ENCODE measurements around the gene DSTYK.

DSTYK gene

DNA sequence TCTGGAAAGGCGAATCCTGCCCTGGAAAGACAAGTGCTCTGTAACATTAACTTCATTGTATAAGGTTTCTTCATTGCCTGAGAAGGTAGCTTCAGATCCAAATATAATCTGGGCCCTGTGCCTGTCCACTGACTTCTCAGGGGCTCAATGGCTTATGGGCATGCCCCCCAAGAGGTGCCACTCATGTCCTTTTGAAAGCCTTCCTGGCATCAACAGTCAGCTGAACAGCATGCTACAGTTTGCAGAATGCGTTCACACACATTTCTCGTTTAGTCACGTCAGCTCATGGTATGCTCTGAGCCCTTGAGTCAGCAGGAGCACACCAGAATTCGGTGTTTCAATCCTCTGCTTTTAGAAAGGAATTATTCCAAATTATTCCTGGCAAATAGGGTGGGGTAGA lies 40.1 kb upstream of the DSTYK start:
- no peak overlapping the region for H3K27ac ChIP-seq (ENCODE audit: poor library complexity, severe bottlenecking)
- no peaks in the 10 kb centered on the region for H3K9me3 ChIP-seq (ENCODE audit: severe bottlenecking)
- H3K4me1 ChIP-seq (ENCODE audit: insufficient read depth, poor library complexity, severe bottlenecking), result no peaks in the 10 kb centered on the region
- no peak overlapping the region for H3K4me3 ChIP-seq (ENCODE audit: severe bottlenecking)
- no peaks in the 10 kb centered on the region for H3K27me3 ChIP-seq (ENCODE audit: insufficient read depth, poor library complexity, severe bottlenecking)
- no peak for DNase-seq (ENCODE audit: low spot score)
- H3K36me3 ChIP-seq (ENCODE audit: low read depth), result no peaks in the 10 kb centered on the region
- TF ChIP-seq, protein P1, sequence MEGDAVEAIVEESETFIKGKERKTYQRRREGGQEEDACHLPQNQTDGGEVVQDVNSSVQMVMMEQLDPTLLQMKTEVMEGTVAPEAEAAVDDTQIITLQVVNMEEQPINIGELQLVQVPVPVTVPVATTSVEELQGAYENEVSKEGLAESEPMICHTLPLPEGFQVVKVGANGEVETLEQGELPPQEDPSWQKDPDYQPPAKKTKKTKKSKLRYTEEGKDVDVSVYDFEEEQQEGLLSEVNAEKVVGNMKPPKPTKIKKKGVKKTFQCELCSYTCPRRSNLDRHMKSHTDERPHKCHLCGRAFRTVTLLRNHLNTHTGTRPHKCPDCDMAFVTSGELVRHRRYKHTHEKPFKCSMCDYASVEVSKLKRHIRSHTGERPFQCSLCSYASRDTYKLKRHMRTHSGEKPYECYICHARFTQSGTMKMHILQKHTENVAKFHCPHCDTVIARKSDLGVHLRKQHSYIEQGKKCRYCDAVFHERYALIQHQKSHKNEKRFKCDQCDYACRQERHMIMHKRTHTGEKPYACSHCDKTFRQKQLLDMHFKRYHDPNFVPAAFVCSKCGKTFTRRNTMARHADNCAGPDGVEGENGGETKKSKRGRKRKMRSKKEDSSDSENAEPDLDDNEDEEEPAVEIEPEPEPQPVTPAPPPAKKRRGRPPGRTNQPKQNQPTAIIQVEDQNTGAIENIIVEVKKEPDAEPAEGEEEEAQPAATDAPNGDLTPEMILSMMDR (IDR thresholded peaks at IDR 0.05; ENCODE audit: poor library complexity, severe bottlenecking), result no peak
- ATAC-seq (ENCODE audit: low read depth), result no peak

DNA sequence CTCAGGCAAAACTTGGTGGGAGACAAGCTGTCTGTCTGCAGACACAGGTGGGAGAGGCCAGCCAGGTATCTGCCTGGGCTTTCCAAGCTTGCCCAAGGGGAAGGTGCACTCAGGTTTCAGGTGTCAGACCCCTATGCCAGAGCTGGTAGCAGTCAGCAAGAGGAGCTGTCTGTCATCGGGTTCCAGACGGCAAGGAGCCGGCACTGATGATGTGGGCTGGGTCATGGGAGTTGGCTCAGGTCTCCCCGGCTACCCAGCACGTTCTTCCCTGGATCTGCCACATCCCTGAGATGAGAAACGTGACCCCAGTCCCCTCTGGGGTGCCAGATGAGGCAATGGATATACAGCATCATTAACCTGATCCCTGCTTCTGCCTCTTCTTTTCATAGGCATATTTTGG lies 39.2 kb upstream of the DSTYK start:
- ATAC-seq (ENCODE audit: low read depth), result no peak
- no peak for DNase-seq (ENCODE audit: low spot score)
- H3K4me1 ChIP-seq (ENCODE audit: insufficient read depth, poor library complexity, severe bottlenecking), result no peaks in the 10 kb centered on the region
- no peak overlapping the region for H3K4me3 ChIP-seq (ENCODE audit: severe bottlenecking)
- TF ChIP-seq, protein P1 (IDR thresholded peaks at IDR 0.05; ENCODE audit: poor library complexity, severe bottlenecking), result no peak
- no peaks in the 10 kb centered on the region for H3K27me3 ChIP-seq (ENCODE audit: insufficient read depth, poor library complexity, severe bottlenecking)
- no peak overlapping the region for H3K27ac ChIP-seq (ENCODE audit: poor library complexity, severe bottlenecking)
- H3K36me3 ChIP-seq (ENCODE audit: low read depth), result no peaks in the 10 kb centered on the region
- H3K9me3 ChIP-seq (ENCODE audit: severe bottlenecking), result no peaks in the 10 kb centered on the region

- Histone ChIP-seq H3K9me3 (ENCODE audit: severe bottlenecking) (no peaks in the 10 kb centered on the region), H3K4me3 (ENCODE audit: severe bottlenecking) (no peak overlapping the region), H3K36me3 (ENCODE audit: low read depth) (no peaks in the 10 kb centered on the region), H3K27me3 (ENCODE audit: insufficient read depth, poor library complexity, severe bottlenecking) (no peaks in the 10 kb centered on the region), H3K27ac (ENCODE audit: poor library complexity, severe bottlenecking) (no peak overlapping the region), H3K4me1 (ENCODE audit: insufficient read depth, poor library complexity, severe bottlenecking) (no peaks in the 10 kb centered on the region)
- no peak for ATAC-seq (ENCODE audit: low read depth)
- TF ChIP-seq, protein P1 (IDR thresholded peaks at IDR 0.05; ENCODE audit: poor library complexity, severe bottlenecking), result no peak
- DNase-seq (ENCODE audit: low spot score), result no peak
Measured at GRCh38 chr1:205249651-205250050, 38.1 kb upstream of the DSTYK start.

GRCh38 chr1:205248793-205249601 lies 37.5 kb upstream of the DSTYK start:
- no peaks in the 10 kb centered on the region for H3K36me3 ChIP-seq (ENCODE audit: low read depth)
- TF ChIP-seq, protein P1 (IDR thresholded peaks at IDR 0.05; ENCODE audit: poor library complexity, severe bottlenecking), result no peak
- no peaks in the 10 kb centered on the region for H3K4me1 ChIP-seq (ENCODE audit: insufficient read depth, poor library complexity, severe bottlenecking)
- DNase-seq (ENCODE audit: low spot score), result no peak
- H3K27ac ChIP-seq (ENCODE audit: poor library complexity, severe bottlenecking), result no peak overlapping the region
- peak; percentile 38; the same call in 2 of the 3 replicates for ATAC-seq (ENCODE audit: low read depth)
- no peaks in the 10 kb centered on the region for H3K9me3 ChIP-seq (ENCODE audit: severe bottlenecking)
- no peak overlapping the region for H3K4me3 ChIP-seq (ENCODE audit: severe bottlenecking)
- no peaks in the 10 kb centered on the region for H3K27me3 ChIP-seq (ENCODE audit: insufficient read depth, poor library complexity, severe bottlenecking)

Measured in RWPE2 (cell line).